Panc1 (cell line): ENCODE data around the gene IFIT1. TPM values are rescaled to one million over a fixed set of nuclear protein-coding genes. Genes with fewer than 3 reads are reported as not detected.

Experiments used
- ATAC-seq: fragments of 200-7000 bp; cut with Tn5 transposase; 2 replicates; pipeline ENCODE4 v1.9.1; 2020; ENCODE audit warnings: mild to moderate bottlenecking, moderate library complexity
- BruUV-seq: library from RNA; stranded (reverse); fragments of 400-500 nt; replicated peaks from 2 replicates; lab custom pipeline; 2021; lab: Mats Ljungman, UMichigan
- CTCF ChIA-PET: fragments of 300-600 bp; sonication (Branson Sonifier 250); formaldehyde crosslinking; loops from one replicate; lab custom pipeline; 2022; ENCODE audit warnings: antibody characterized with exemption; lab: Charles Lee
- POLR2A ChIA-PET: fragments of 300-600 bp; sonication (Branson Sonifier 250); formaldehyde crosslinking; loops from one replicate; lab custom pipeline; 2022; ENCODE audit warnings: antibody characterized with exemption; lab: Charles Lee
- DNase-seq: peaks from one replicate; pipeline ENCODE4 v3.0.0-alpha.2; 2010; ENCODE audit warnings: low read depth, low spot score
- H3K27ac ChIP-seq: 2 replicates; pipeline ENCODE4 v1.5.1; 2011; ENCODE audit warnings: mild to moderate bottlenecking, low read length, inconsistent platforms
- H3K27me3 ChIP-seq: fragments of 200-500 bp; sonication (Bioruptor generic); 2 replicates; pipeline ENCODE4 v1.6.0; 2014; ENCODE audit warnings: low read length, inconsistent platforms; ENCODE audit not compliant: control insufficient read depth, insufficient read depth
- H3K36me3 ChIP-seq: fragments of 200-500 bp; sonication (Bioruptor generic); 2 replicates; pipeline ENCODE4 v1.5.1; 2014; ENCODE audit warnings: inconsistent platforms, mild to moderate bottlenecking, low read length, moderate library complexity; ENCODE audit not compliant: control insufficient read depth, insufficient read depth
- H3K4me1 ChIP-seq: 2 replicates; pipeline ENCODE4 v1.5.1; 2011; ENCODE audit warnings: inconsistent platforms, mild to moderate bottlenecking, low read length, moderate library complexity; ENCODE audit not compliant: control insufficient read depth, insufficient read depth
- H3K4me3 ChIP-seq, 2 experiments: 2 replicates each; pipeline ENCODE4 v1.5.1; 2011 to 2012; ENCODE audit warnings: low read depth in 2 of 2, low read length in 2 of 2, mild to moderate bottlenecking in 2 of 2, inconsistent platforms in 1 of 2, moderate library complexity in 1 of 2
- H3K9me3 ChIP-seq: fragments of 200-500 bp; sonication (Bioruptor generic); 2 replicates; pipeline ENCODE4 v1.5.1; 2014; ENCODE audit warnings: low read depth, mild to moderate bottlenecking, inconsistent platforms, low read length, moderate library complexity; ENCODE audit not compliant: control insufficient read depth, insufficient read depth
- POLR2AphosphoS5 ChIP-seq: IDR thresholded peaks from 2 replicates; pipeline ENCODE4 v1.6.1; 2012; ENCODE audit warnings: mild to moderate bottlenecking, low read depth, low read length, moderate library complexity
- SIN3A ChIP-seq: IDR thresholded peaks from 2 replicates; pipeline ENCODE4 v1.6.1; 2012; ENCODE audit warnings: low read depth, mild to moderate bottlenecking, low read length, moderate library complexity, borderline replicate concordance; ENCODE audit not compliant: insufficient read depth
- TCF7L2 ChIP-seq: IDR thresholded peaks from 2 replicates; pipeline ENCODE4 v1.6.1; 2011; ENCODE audit warnings: mild to moderate bottlenecking, low read depth, low read length, inconsistent platforms
- in situ Hi-C: cut with HindIII; loops from 2 replicates; pipeline ENCODE4 v1.10.0; 2016; ENCODE audit warnings: low sequenced_read_pairs, low pct_unique_long_range_greater_than_20kb
- intact Hi-C: fragments of 100-400 bp; cut with micrococcal nuclease; formaldehyde crosslinking; loops from one replicate; pipeline ENCODE4 v1.10.0; 2022; ENCODE audit not compliant: unreplicated experiment
- total RNA-seq: library from RNA; stranded (reverse); gene quantifications from one replicate; pipeline ENCODE4 v1.2.1, GENCODE V29; 2021; ENCODE audit not compliant: unreplicated experiment
- TF ChIP-seq, protein P1 (sequence below), 2 experiments: IDR thresholded peaks; 2 replicates each; pipeline ENCODE4 v1.6.1; 2011 to 2012; ENCODE audit warnings: low read depth in 2 of 2, control low read depth in 1 of 2, low read length in 1 of 2, mild to moderate bottlenecking in 1 of 2, moderate library complexity in 1 of 2; ENCODE audit not compliant: insufficient read depth in 1 of 2
- TF ChIP-seq, protein P2 (sequence below): fragments of 450-650 bp; IDR thresholded peaks from 2 replicates; pipeline ENCODE4 v1.5.1; 2017; ENCODE audit warnings: mild to moderate bottlenecking

IFIT1 gene
- total RNA-seq, 1 experiment from 2014 or later: 43.8 TPM

DNA sequence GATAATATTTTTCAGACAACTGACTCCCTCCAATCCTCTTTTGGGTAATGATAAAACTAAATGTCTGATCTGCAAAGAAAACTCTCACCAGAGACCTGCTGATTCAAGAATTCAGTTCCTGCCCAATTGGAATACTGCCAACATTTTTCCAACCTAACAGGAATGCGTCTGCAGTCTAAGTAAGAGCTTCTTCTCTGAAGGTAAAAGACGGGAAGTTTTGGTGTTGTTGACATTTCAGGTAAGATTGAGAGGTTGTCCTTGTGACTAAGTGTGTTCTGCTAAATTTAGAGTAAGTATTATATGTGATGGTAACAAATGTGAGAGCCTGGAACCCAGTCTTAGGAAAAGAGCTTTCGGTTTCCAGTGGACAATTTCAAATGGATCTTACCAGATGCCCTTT is 39.6 kb downstream of the IFIT1 start:
- ATAC-seq (no peak), DNase-seq (no peak)
- peaks cover 17% of the 10 kb centered on the region; the same call in 1 of the 2 replicates for H3K27me3 ChIP-seq
- intact Hi-C loops: no loop called here
- ChIA-PET CTCF (no interaction called here), POLR2A (no interaction called here)
- in situ Hi-C loops: no loop called here
- no peaks in the 10 kb centered on the region for H3K36me3 ChIP-seq
- H3K9me3 ChIP-seq: no peaks in the 10 kb centered on the region
- H3K27ac ChIP-seq: no peak overlapping the region
- TF ChIP-seq SIN3A (no peak), TCF7L2 (no peak), POLR2AphosphoS5 (no peak)
- TF ChIP-seq, protein P1, sequence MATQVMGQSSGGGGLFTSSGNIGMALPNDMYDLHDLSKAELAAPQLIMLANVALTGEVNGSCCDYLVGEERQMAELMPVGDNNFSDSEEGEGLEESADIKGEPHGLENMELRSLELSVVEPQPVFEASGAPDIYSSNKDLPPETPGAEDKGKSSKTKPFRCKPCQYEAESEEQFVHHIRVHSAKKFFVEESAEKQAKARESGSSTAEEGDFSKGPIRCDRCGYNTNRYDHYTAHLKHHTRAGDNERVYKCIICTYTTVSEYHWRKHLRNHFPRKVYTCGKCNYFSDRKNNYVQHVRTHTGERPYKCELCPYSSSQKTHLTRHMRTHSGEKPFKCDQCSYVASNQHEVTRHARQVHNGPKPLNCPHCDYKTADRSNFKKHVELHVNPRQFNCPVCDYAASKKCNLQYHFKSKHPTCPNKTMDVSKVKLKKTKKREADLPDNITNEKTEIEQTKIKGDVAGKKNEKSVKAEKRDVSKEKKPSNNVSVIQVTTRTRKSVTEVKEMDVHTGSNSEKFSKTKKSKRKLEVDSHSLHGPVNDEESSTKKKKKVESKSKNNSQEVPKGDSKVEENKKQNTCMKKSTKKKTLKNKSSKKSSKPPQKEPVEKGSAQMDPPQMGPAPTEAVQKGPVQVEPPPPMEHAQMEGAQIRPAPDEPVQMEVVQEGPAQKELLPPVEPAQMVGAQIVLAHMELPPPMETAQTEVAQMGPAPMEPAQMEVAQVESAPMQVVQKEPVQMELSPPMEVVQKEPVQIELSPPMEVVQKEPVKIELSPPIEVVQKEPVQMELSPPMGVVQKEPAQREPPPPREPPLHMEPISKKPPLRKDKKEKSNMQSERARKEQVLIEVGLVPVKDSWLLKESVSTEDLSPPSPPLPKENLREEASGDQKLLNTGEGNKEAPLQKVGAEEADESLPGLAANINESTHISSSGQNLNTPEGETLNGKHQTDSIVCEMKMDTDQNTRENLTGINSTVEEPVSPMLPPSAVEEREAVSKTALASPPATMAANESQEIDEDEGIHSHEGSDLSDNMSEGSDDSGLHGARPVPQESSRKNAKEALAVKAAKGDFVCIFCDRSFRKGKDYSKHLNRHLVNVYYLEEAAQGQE (IDR thresholded peaks at IDR 0.05; ENCODE audit: insufficient read depth in 1 of 2, low read depth in 2 of 2, low read length in 1 of 2): no peak
- TF ChIP-seq, protein P2, sequence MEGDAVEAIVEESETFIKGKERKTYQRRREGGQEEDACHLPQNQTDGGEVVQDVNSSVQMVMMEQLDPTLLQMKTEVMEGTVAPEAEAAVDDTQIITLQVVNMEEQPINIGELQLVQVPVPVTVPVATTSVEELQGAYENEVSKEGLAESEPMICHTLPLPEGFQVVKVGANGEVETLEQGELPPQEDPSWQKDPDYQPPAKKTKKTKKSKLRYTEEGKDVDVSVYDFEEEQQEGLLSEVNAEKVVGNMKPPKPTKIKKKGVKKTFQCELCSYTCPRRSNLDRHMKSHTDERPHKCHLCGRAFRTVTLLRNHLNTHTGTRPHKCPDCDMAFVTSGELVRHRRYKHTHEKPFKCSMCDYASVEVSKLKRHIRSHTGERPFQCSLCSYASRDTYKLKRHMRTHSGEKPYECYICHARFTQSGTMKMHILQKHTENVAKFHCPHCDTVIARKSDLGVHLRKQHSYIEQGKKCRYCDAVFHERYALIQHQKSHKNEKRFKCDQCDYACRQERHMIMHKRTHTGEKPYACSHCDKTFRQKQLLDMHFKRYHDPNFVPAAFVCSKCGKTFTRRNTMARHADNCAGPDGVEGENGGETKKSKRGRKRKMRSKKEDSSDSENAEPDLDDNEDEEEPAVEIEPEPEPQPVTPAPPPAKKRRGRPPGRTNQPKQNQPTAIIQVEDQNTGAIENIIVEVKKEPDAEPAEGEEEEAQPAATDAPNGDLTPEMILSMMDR: no peak
- no peak overlapping the region for H3K4me3 ChIP-seq
- BruUV-seq: no TSS peak
- H3K4me1 ChIP-seq: no peaks in the 10 kb centered on the region

DNA sequence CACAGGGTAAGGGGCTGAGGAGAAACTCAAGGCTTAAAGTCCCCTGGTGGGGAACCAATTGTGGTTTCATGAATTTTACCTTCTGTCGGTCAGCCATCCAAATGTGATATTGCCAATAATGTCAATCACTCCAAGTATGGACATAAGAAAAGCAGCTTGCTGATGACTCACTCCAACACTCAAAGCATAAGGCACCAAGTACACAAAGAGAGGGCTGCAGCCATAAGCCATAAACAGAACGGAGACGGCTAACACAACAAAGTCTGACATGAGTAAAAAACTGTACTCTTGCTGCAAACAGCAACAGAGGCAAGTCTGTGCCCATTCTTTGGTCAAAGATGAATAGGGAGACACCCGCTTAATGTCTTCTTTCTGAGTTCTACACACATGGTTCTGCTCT is 46.1 kb downstream of the IFIT1 start:
- ChIA-PET CTCF (no interaction called here), POLR2A (interaction anchor here (0.5 kb wide), 1 partner anchor 215 kb away, joined by 3 read pairs; no protein-coding TSS in a partner anchor)
- intact Hi-C loops: no loop called here
- ATAC-seq (no peak), DNase-seq (no peak)
- H3K4me1 ChIP-seq: no peaks in the 10 kb centered on the region
- no peak for TF ChIP-seq TCF7L2
- TF ChIP-seq POLR2AphosphoS5: no peak
- TF ChIP-seq SIN3A: no peak
- TF ChIP-seq, protein P2: no peak
- TF ChIP-seq, protein P1 (IDR thresholded peaks at IDR 0.05; ENCODE audit: insufficient read depth in 1 of 2, low read depth in 2 of 2, low read length in 1 of 2): no peak
- H3K27me3 ChIP-seq: peaks cover 15% of the 10 kb centered on the region; the same call in 1 of the 2 replicates
- H3K27ac ChIP-seq: no peak overlapping the region
- H3K4me3 ChIP-seq: no peak overlapping the region
- no TSS peak for BruUV-seq
- no peaks in the 10 kb centered on the region for H3K36me3 ChIP-seq
- H3K9me3 ChIP-seq: no peaks in the 10 kb centered on the region
- in situ Hi-C loops: no loop called here
